ENCODE results near the gene AKAP12.

The AKAP12 gene

DNA sequence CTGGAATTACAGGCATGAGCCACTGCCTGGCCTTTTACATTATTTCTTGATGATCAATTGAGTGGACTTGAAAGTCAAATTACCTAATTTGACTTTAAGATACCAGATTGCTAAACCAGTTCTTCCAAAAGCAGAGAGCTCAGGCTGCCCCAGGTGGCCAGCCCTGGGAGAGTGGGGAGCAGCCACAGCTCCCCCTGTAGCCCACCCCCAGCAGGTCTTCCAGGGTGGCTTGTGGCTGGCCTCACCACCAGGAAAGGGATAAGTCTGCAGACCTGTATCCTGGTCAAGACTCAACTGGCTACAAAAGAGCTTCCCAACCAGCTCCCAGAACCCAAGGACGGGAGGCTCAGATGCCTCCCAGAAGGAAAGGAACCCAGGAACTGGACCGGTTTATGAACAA lies 23.8 kb upstream of the AKAP12 start:
- peaks cover 20% of the 10 kb centered on the region for H3K9me3 Mint-ChIP-seq
- peaks cover 6% of the 10 kb centered on the region for H3K4me1 Mint-ChIP-seq
- no peak for TF ChIP-seq CTCF (IDR thresholded peaks at IDR 0.05; ENCODE audit: unreplicated experiment in 3 of 3)
- H3K27ac Mint-ChIP-seq, result peak overlapping the region in 1 of 3 experiments; percentile 1
- peaks cover 5% of the 10 kb centered on the region for H3K36me3 Mint-ChIP-seq (ENCODE audit: low read depth)
- no peak overlapping the region for H3K4me3 Mint-ChIP-seq
- no peaks in the 10 kb centered on the region for H3K27me3 Mint-ChIP-seq (ENCODE audit: low read depth)

GRCh38 chr6:151216804-151217203 lies 23.0 kb upstream of the AKAP12 start:
- Mint-ChIP-seq H3K4me1 (peaks cover 6% of the 10 kb centered on the region), H3K4me3 (no peak overlapping the region), H3K9me3 (peaks cover 14% of the 10 kb centered on the region), H3K36me3 (ENCODE audit: low read depth) (no peaks in the 10 kb centered on the region), H3K27me3 (ENCODE audit: low read depth) (no peaks in the 10 kb centered on the region), H3K27ac (peak overlapping the region in 1 of 3 experiments; percentile 1)
- TF ChIP-seq CTCF (IDR thresholded peaks at IDR 0.05; ENCODE audit: unreplicated experiment in 3 of 3), result no peak

DNA sequence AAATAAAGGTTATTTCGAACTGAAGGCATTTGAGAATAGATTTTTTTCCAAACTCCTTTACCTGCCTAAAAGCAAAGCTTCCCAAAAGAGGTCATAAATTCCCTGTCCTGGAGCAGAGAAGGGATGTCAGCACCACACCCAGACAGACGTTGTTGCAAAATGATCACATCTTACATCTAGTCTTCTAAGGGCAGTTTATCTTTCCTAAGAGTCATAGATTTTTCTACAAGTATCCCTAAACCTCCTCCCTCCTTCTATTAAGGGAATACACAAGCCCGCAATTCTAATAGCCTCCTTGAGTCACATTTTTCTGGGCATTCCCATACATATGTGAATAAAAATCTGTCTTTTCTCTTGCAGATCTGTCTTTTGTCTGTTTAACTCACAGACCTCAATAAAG lies 20.6 kb upstream of the AKAP12 start:
- Mint-ChIP-seq H3K27me3 (ENCODE audit: low read depth) (no peaks in the 10 kb centered on the region), H3K27ac (no peak overlapping the region), H3K9me3 (peaks cover 3% of the 10 kb centered on the region), H3K4me1 (peaks cover 6% of the 10 kb centered on the region), H3K36me3 (ENCODE audit: low read depth) (no peaks in the 10 kb centered on the region), H3K4me3 (no peak overlapping the region)
- no peak for TF ChIP-seq CTCF (IDR thresholded peaks at IDR 0.05; ENCODE audit: unreplicated experiment in 3 of 3)

DNA sequence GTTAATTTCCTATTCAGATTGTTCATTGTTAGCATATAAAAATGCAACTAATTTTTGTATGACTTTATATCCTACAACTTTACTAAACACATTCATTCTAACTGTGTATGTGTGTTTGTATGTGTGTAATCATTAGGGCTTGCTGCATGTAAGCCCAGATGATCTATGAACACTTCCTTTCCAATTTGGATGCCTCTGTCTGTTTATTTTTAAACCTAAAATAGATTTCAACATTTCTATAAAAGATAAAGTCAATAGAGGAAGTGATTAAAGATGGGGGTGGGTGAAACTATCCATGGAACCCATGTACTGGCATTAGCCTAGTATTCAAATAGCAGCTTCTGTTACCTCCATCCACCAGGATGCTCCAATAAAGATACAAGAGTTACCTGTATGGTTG lies 15.7 kb upstream of the AKAP12 start:
- Mint-ChIP-seq H3K4me1 (no peaks in the 10 kb centered on the region), H3K27ac (no peak overlapping the region)

GRCh38 chr6:151225919-151226318 lies 13.8 kb upstream of the AKAP12 start:
- Mint-ChIP-seq H3K36me3 (ENCODE audit: low read depth) (no peaks in the 10 kb centered on the region), H3K4me1 (no peaks in the 10 kb centered on the region), H3K9me3 (no peaks in the 10 kb centered on the region), H3K27me3 (ENCODE audit: low read depth) (peaks cover 4% of the 10 kb centered on the region), H3K27ac (no peak overlapping the region), H3K4me3 (no peak overlapping the region)
- no peak for TF ChIP-seq CTCF (IDR thresholded peaks at IDR 0.05; ENCODE audit: unreplicated experiment in 3 of 3)

More for the DNA sequence above, 15.7 kb upstream of the AKAP12 start:
- Mint-ChIP-seq H3K36me3 (ENCODE audit: low read depth) (no peaks in the 10 kb centered on the region), H3K4me3 (no peak overlapping the region), H3K9me3 (no peaks in the 10 kb centered on the region), H3K27me3 (ENCODE audit: low read depth) (no peaks in the 10 kb centered on the region)
- no peak for TF ChIP-seq CTCF (IDR thresholded peaks at IDR 0.05; ENCODE audit: unreplicated experiment in 3 of 3)

GRCh38 chr6:151228788-151229400 lies 10.9 kb upstream of the AKAP12 start:
- no peaks in the 10 kb centered on the region for H3K9me3 Mint-ChIP-seq
- peaks cover 7% of the 10 kb centered on the region for H3K27me3 Mint-ChIP-seq (ENCODE audit: low read depth)
- no peak overlapping the region for H3K4me3 Mint-ChIP-seq
- TF ChIP-seq CTCF (IDR thresholded peaks at IDR 0.05; ENCODE audit: unreplicated experiment in 3 of 3), result no peak
- H3K4me1 Mint-ChIP-seq, result no peaks in the 10 kb centered on the region
- no peak overlapping the region for H3K27ac Mint-ChIP-seq
- no peaks in the 10 kb centered on the region for H3K36me3 Mint-ChIP-seq (ENCODE audit: low read depth)
